Thyroid gland (tissue), 4 donors: ENCODE results near the gene AGR3. TPM values are rescaled to one million over a fixed set of nuclear protein-coding genes. Genes with fewer than 3 reads are reported as not detected.

ENCODE experiments used
- DNase-seq, 2 donors: peaks; one replicate each; pipeline ENCODE4 v3.0.0-alpha.2; 2019
- H3K27ac ChIP-seq, 3 donors: fragments of 200-600 bp; sonication (generic); 1 replicate in 2 of 3; 2 replicates in 1 of 3; pipeline ENCODE4 v1.5.1; 2016 to 2019; ENCODE audit warnings: mild to moderate bottlenecking in 1 of 3, moderate library complexity in 1 of 3
- H3K27me3 ChIP-seq: fragments of 200-600 bp; sonication (generic); one replicate; pipeline ENCODE4 v1.5.1; 2019
- H3K36me3 ChIP-seq, 2 donors: fragments of 200-600 bp; sonication (generic); one replicate each; pipeline ENCODE4 v1.5.1; 2016 to 2019
- H3K4me1 ChIP-seq, 2 donors: fragments of 200-600 bp; sonication (generic); one replicate each; pipeline ENCODE4 v1.5.1; 2017 to 2019
- H3K4me3 ChIP-seq, 3 donors: fragments of 200-600 bp; sonication (generic); replicated peaks in 1 of 3; 1 replicate in 2 of 3; 2 replicates in 1 of 3; pipeline ENCODE4 v1.5.1; 2016; ENCODE audit warnings: mild to moderate bottlenecking in 1 of 3
- H3K9me3 ChIP-seq: fragments of 200-600 bp; sonication (generic); one replicate; pipeline ENCODE4 v1.5.1; 2017
- POLR2A ChIP-seq, 2 donors: fragments of 450-650 bp; IDR thresholded peaks; one replicate each; pipeline ENCODE4 v1.6.1; 2017; ENCODE audit warnings: antibody characterized with exemption in 2 of 2, mild to moderate bottlenecking in 2 of 2, moderate library complexity in 1 of 2
- WGBS, 2 donors: methylation state at CpG; one replicate each; pipeline ENCODE4 v1.1.5; 2017; 5-methylcytosine and 5-hydroxymethylcytosine counted together
- intact Hi-C: fragments of 100-400 bp; cut with DNase I; formaldehyde crosslinking; loops from one replicate; pipeline ENCODE4 v1.15.1; 2023
- total RNA-seq, 4 donors: library from RNA; depleted of rRNA; stranded (reverse); fragments of >200 nt; gene quantifications; one replicate each; pipeline ENCODE4 v1.2.3, GENCODE V29; 2016
- TF ChIP-seq, protein P1 (sequence below), 6 experiments: fragments of 200-600 bp in 3 of 6; fragments of 450-650 bp in 3 of 6; sonication (generic) in 3 of 6; IDR thresholded peaks; one replicate each; pipeline ENCODE4 v1.5.1; 2016 to 2019; ENCODE audit warnings: antibody characterized with exemption in 6 of 6, mild to moderate bottlenecking in 2 of 6, inconsistent platforms in 1 of 6, moderate library complexity in 1 of 6

The AGR3 gene
- total RNA-seq, 4 donors from 2014 or later, result 1.9 to 7.5 TPM; not detected in 2

DNA sequence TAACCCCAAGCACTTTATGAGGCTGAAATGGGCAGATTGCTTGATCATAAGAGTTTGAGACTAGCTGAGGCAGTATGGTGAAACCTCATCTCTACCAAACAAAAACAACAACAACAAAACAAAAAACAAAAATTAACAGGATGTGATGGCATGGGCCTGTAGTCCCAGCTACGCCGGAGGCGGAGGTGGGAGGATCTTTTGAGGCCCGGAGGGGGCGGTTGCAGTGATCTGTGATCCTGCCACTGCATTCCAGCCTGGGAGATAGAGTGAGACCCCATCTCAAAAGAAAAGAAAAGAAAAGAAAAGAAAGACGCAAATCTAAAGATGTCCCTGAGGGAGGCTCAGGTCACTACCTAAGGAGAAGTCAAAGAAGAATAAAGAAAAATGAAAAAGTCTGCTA lies 41.7 kb downstream of the AGR3 start:
- H3K9me3 ChIP-seq, result no peaks in the 10 kb centered on the region

DNA sequence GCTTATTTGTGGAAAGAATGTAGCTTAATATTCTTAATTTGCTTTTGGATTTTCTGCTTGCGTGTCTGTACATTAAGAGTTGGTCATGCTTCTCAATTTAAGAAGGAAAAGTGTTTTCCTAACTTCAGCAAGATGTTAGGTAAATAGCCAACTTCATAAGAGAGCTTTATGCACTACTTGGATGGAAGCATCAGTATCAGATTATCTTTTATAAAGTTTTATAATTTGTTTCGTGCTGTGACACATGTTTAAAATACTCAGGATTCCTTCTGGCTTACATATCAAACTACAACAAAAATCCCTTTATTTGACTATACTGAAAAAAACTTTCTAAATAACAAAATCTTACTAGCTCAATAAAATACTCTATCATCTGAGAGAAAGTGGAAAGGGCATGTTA lies 42.1 kb downstream of the AGR3 start:
- 82 to 89% methylated on average over 2 of the region's 2 CpGs for whole genome bisulfite sequencing, 2 donors
- DNase-seq, result no peak
- Histone ChIP-seq H3K4me3 (no peak overlapping the region), H3K36me3 (no peaks in the 10 kb centered on the region), H3K4me1 (peaks cover 0 to 18% of the 10 kb centered on the region in 2 donors), H3K27me3 (no peaks in the 10 kb centered on the region), H3K9me3 (no peaks in the 10 kb centered on the region), H3K27ac (no peak overlapping the region)
- TF ChIP-seq, protein P1, sequence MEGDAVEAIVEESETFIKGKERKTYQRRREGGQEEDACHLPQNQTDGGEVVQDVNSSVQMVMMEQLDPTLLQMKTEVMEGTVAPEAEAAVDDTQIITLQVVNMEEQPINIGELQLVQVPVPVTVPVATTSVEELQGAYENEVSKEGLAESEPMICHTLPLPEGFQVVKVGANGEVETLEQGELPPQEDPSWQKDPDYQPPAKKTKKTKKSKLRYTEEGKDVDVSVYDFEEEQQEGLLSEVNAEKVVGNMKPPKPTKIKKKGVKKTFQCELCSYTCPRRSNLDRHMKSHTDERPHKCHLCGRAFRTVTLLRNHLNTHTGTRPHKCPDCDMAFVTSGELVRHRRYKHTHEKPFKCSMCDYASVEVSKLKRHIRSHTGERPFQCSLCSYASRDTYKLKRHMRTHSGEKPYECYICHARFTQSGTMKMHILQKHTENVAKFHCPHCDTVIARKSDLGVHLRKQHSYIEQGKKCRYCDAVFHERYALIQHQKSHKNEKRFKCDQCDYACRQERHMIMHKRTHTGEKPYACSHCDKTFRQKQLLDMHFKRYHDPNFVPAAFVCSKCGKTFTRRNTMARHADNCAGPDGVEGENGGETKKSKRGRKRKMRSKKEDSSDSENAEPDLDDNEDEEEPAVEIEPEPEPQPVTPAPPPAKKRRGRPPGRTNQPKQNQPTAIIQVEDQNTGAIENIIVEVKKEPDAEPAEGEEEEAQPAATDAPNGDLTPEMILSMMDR (IDR thresholded peaks at IDR 0.05), result no peak
- TF ChIP-seq POLR2A (IDR thresholded peaks at IDR 0.05), result no peak
- intact Hi-C loops, result no loop called here

More for the DNA sequence above, 41.7 kb downstream of the AGR3 start:
- Histone ChIP-seq H3K36me3 (no peaks in the 10 kb centered on the region), H3K4me3 (no peak overlapping the region), H3K4me1 (peaks cover 0 to 18% of the 10 kb centered on the region in 2 donors), H3K27ac (peak overlapping the region in 1 of 3 donors; percentile 61), H3K27me3 (no peaks in the 10 kb centered on the region)
- intact Hi-C loops, result no loop called here
- TF ChIP-seq, protein P1 (IDR thresholded peaks at IDR 0.05), result no peak
- TF ChIP-seq POLR2A (IDR thresholded peaks at IDR 0.05), result no peak
- DNase-seq, result no peak
- WGBS, 2 donors, result 92 to 95% methylated on average over 6 of the region's 6 CpGs

DNA sequence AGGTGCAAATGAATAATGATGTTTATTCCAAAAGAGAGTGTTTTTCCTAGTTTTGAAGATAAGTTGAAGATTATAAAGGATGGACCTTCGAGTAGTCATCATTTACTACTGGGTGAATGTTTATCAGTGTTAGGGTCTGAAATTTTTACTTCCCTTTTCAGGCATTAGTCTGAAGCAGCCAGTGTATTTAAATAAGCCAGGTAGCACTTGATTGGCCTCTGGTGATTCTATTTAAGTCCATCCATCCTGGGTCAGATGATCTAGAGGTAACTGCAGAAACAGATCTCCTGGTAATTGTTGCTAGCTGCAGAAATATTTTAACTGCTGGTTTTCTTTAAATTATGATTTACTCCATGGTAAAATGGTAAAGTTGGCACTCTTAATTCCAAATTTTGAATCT lies 42.9 kb downstream of the AGR3 start:
- TF ChIP-seq, protein P1 (IDR thresholded peaks at IDR 0.05), result no peak
- TF ChIP-seq POLR2A (IDR thresholded peaks at IDR 0.05), result no peak
- DNase-seq, result no peak
- Histone ChIP-seq H3K4me3 (no peak overlapping the region), H3K9me3 (no peaks in the 10 kb centered on the region), H3K4me1 (peaks cover 0 to 18% of the 10 kb centered on the region in 2 donors), H3K36me3 (no peaks in the 10 kb centered on the region), H3K27ac (no peak overlapping the region), H3K27me3 (no peaks in the 10 kb centered on the region)
- 93 to 95% methylated on average over 1 of the region's 1 CpG for WGBS, 2 donors
- intact Hi-C loops, result no loop called here

DNA sequence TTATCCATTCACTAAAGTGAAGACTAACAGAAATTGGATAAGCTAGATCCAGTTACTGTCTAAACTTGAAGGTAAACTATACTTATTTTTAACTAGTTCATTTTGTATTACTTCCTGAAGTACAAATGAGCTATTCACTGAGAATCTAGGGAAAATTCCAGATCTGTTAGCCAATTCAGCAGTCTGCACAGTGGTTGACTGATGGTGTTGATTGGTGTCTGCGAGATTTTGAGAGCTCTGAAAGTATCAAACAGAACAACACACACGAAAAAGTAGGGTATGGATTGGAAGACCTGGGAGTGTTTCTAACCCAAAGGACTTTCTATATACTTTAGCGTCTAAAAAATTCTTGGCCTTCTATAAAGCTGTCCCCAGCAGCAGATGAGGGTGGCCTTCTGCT lies 43.4 kb downstream of the AGR3 start:
- TF ChIP-seq, protein P1 (IDR thresholded peaks at IDR 0.05), result no peak
- TF ChIP-seq POLR2A (IDR thresholded peaks at IDR 0.05), result no peak

DNA sequence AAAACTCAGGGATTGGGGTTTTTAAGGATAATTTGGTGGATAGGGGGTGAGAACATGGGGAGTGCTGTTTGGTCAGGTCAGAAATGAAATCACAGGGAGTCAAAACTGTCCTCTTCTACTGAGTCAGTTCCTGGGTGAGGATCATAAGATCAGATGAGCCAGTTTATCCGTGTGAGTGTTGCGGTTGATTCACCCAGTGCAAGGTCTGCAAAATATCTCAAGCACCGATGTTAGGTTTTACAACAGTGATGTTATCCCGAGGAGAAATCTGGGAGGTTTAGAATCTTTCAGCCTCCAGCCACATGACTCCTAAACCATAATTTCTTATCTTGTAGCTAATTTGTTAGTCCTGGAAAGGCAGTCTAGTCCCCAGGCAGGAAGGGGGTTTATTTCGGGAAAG lies 45.3 kb downstream of the AGR3 start:
- intact Hi-C loops, result no loop called here
- 85 to 93% methylated on average over 5 of the region's 5 CpGs for WGBS, 2 donors
- no peaks in the 10 kb centered on the region for H3K36me3 ChIP-seq
- no peak for DNase-seq
- no peak overlapping the region for H3K27ac ChIP-seq
- no peaks in the 10 kb centered on the region for H3K27me3 ChIP-seq
- peaks cover 0 to 13% of the 10 kb centered on the region in 2 donors for H3K4me1 ChIP-seq
- TF ChIP-seq, protein P1 (IDR thresholded peaks at IDR 0.05), result no peak
- TF ChIP-seq POLR2A (IDR thresholded peaks at IDR 0.05), result no peak
- H3K4me3 ChIP-seq, result no peak overlapping the region
- no peaks in the 10 kb centered on the region for H3K9me3 ChIP-seq

More for the DNA sequence above, 43.4 kb downstream of the AGR3 start:
- Histone ChIP-seq H3K4me1 (peaks cover 0 to 18% of the 10 kb centered on the region in 2 donors), H3K4me3 (no peak overlapping the region), H3K9me3 (no peaks in the 10 kb centered on the region), H3K27ac (no peak overlapping the region), H3K27me3 (no peaks in the 10 kb centered on the region), H3K36me3 (no peaks in the 10 kb centered on the region)
- no peak for DNase-seq
- intact Hi-C loops, result no loop called here
- WGBS, 2 donors, result 66 to 95% methylated on average over 3 of the region's 3 CpGs
